Spinal cord (tissue), 10 donors: ENCODE measurements around the gene NDC1. TPM values are rescaled to one million over a fixed set of nuclear protein-coding genes. Genes with fewer than 3 reads are reported as not detected.
"Not testable (repeated sequence)": the region's sequence is repeated elsewhere in the genome, so short reads cannot be mapped to it uniquely, and the experiment has no call there.

Source experiments
- DNase-seq, 6 donors: peaks; one replicate each; pipeline versions ENCODE4 v3.0.0 to v3.0.0-alpha.2; 2013 to 2015; ENCODE audit warnings: low spot score in 6 of 6, low read depth in 4 of 6
- H3K27ac ChIP-seq: one replicate; pipeline ENCODE4 v1.5.1; 2013; ENCODE audit warnings: low read depth, low read length, control low read depth
- H3K27me3 ChIP-seq: one replicate; pipeline ENCODE4 v1.6.1; 2013; ENCODE audit warnings: low read length; ENCODE audit not compliant: control insufficient read depth, insufficient read depth
- H3K36me3 ChIP-seq: one replicate; pipeline ENCODE4 v1.6.1; 2013; ENCODE audit warnings: low read length; ENCODE audit not compliant: control insufficient read depth, insufficient read depth
- H3K4me1 ChIP-seq: one replicate; pipeline ENCODE4 v1.6.1; 2013; ENCODE audit warnings: low read length; ENCODE audit not compliant: control insufficient read depth, insufficient read depth
- H3K4me3 ChIP-seq: one replicate; pipeline ENCODE4 v1.5.1; 2013; ENCODE audit warnings: low read depth, low read length, control low read depth
- H3K9me3 ChIP-seq: one replicate; pipeline ENCODE4 v1.6.1; 2013; ENCODE audit warnings: low read length; ENCODE audit not compliant: control insufficient read depth, insufficient read depth
- WGBS: methylation state at CpG from one replicate; pipeline ENCODE4 v1.1.5; 2013; ENCODE audit warnings: missing lambda C conversion rate; ENCODE audit not compliant: insufficient coverage; 5-methylcytosine and 5-hydroxymethylcytosine counted together
- polyA plus RNA-seq, 2 donors: library from polyadenylated mRNA; unstranded; fragments of 120-200 nt; gene quantifications; one replicate each; pipeline ENCODE4 v1.2.1, GENCODE V29; 2013; ENCODE audit not compliant: insufficient read length in 2 of 2
- total RNA-seq, 2 donors: library from RNA; depleted of rRNA in 1 of 2; stranded (reverse); fragments of 120-200 nt in 1 of 2; fragments of >200 nt in 1 of 2; gene quantifications; one replicate each; pipeline versions ENCODE4 v1.2.3 to v1.2.4, GENCODE V29; 2013 to 2014
- donor health status: healthy.

Gene NDC1
- total and polyA plus RNA-seq, 4 donors, result 15.3 to 28.7 (median 17.1) TPM

DNA sequence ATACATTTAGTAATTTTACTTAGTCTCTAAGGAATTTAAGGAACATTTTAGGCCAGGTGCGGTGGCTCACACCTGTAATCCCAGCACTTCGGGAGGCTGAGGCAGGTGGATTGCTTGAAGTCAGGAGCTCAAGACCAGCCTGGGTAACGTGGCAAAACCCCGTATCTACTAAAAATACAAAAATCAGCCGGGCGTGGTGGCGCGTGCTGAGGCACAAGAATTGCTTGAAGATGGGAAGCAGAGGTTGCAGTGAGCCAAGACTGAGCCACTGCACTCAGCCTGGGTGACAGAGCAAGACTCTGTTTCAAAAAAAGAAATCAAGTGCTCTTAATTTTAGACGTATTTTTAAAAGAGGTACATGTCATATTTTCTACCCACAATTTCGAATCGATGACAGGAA, 3.3 kb downstream of the NDC1 start:
- no peaks in the 10 kb centered on the region for H3K27me3 ChIP-seq
- H3K4me3 ChIP-seq, result no peak overlapping the region
- H3K36me3 ChIP-seq, result peaks cover 3% of the 10 kb centered on the region
- H3K27ac ChIP-seq, result no peak overlapping the region
- H3K9me3 ChIP-seq, result no peaks in the 10 kb centered on the region
- no peak for DNase-seq
- 90% methylated on average over 5 of the region's 11 CpGs for WGBS
- H3K4me1 ChIP-seq, result peaks cover 6% of the 10 kb centered on the region

DNA sequence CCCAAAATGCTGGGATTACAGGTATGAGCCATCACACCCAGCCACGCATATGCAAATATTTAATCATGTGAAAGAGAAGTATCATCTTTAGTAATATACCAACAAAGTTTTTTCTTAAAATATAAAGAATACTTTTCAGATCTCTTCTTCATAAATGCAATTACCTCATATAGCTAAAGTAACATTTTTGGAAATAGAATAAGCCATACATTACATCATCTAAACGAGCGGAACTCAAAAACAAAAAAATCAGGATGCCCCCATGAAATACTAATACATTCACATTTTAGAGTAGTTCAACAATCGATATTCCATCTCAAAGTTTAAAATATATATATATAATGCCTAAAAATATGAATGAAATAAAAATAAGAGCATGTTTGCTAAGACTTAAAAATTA, 4.7 kb downstream of the NDC1 start:
- Histone ChIP-seq H3K9me3 (no peaks in the 10 kb centered on the region), H3K4me3 (no peak overlapping the region), H3K4me1 (peaks cover 6% of the 10 kb centered on the region), H3K27me3 (no peaks in the 10 kb centered on the region), H3K27ac (no peak overlapping the region), H3K36me3 (peaks cover 3% of the 10 kb centered on the region)
- no CpG with 5 or more reads among the region's 4 CpGs for WGBS
- no peak for DNase-seq

GRCh38 chr1:53826367-53826766, 11.7 kb downstream of the NDC1 start:
- H3K36me3 ChIP-seq, result peaks cover 17% of the 10 kb centered on the region
- H3K4me3 ChIP-seq, result no peak overlapping the region
- H3K9me3 ChIP-seq, result no peaks in the 10 kb centered on the region
- DNase-seq, result no peak
- WGBS, result 100% methylated on average over 2 of the region's 2 CpGs
- no peaks in the 10 kb centered on the region for H3K4me1 ChIP-seq
- H3K27me3 ChIP-seq, result no peaks in the 10 kb centered on the region
- no peak overlapping the region for H3K27ac ChIP-seq

GRCh38 chr1:53825306-53825705, 12.8 kb downstream of the NDC1 start:
- WGBS, result no CpG with 5 or more reads among the region's 6 CpGs
- Histone ChIP-seq H3K4me3 (no peak overlapping the region), H3K36me3 (peaks cover 14% of the 10 kb centered on the region), H3K4me1 (no peaks in the 10 kb centered on the region), H3K27me3 (no peaks in the 10 kb centered on the region), H3K27ac (no peak overlapping the region), H3K9me3 (no peaks in the 10 kb centered on the region)
- no peak for DNase-seq

GRCh38 chr1:53822931-53823330, 15.2 kb downstream of the NDC1 start:
- WGBS, result 100% methylated on average over 3 of the region's 3 CpGs
- no peak for DNase-seq
- Histone ChIP-seq H3K27me3 (no peaks in the 10 kb centered on the region), H3K36me3 (peaks cover 16% of the 10 kb centered on the region), H3K9me3 (no peaks in the 10 kb centered on the region), H3K4me3 (no peak overlapping the region), H3K27ac (no peak overlapping the region), H3K4me1 (no peaks in the 10 kb centered on the region)

GRCh38 chr1:53821380-53821779, 16.7 kb downstream of the NDC1 start:
- no peaks in the 10 kb centered on the region for H3K4me1 ChIP-seq
- H3K27me3 ChIP-seq, result no peaks in the 10 kb centered on the region
- H3K4me3 ChIP-seq, result no peak overlapping the region
- 100% methylated on average over 2 of the region's 5 CpGs for WGBS
- H3K9me3 ChIP-seq, result no peaks in the 10 kb centered on the region
- DNase-seq, result no peak
- H3K36me3 ChIP-seq, result peaks cover 16% of the 10 kb centered on the region
- H3K27ac ChIP-seq, result no peak overlapping the region

GRCh38 chr1:53819387-53819786, 18.7 kb downstream of the NDC1 start:
- Histone ChIP-seq H3K36me3 (peaks cover 10% of the 10 kb centered on the region), H3K4me3 (no peak overlapping the region), H3K27ac (no peak overlapping the region), H3K4me1 (no peaks in the 10 kb centered on the region), H3K27me3 (no peaks in the 10 kb centered on the region), H3K9me3 (no peaks in the 10 kb centered on the region)
- no peak for DNase-seq

DNA sequence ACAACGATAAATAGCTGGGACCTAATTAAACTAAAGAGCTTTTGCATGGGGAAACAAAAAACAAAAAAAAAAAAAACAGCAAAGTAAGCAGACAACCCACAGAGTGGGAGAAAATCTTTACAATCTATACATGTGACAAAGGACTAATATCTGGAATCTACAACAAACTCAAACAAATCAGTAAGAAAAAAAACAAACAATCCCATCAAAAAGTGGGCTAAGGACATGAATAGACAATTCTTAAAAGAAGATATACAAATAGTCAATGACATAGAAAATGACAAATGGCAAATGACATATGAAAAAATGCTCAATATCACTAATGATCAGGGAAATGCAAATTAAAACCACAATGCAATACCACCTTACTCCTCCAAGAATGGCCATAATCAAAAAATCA, 21.5 kb downstream of the NDC1 start:
- not testable (repeated sequence) for H3K27ac ChIP-seq, DNase-seq, H3K36me3 ChIP-seq, H3K4me1 ChIP-seq, H3K27me3 ChIP-seq, H3K9me3 ChIP-seq, H3K4me3 ChIP-seq
- no CpG with 5 or more reads among the region's 1 CpG for WGBS

DNA sequence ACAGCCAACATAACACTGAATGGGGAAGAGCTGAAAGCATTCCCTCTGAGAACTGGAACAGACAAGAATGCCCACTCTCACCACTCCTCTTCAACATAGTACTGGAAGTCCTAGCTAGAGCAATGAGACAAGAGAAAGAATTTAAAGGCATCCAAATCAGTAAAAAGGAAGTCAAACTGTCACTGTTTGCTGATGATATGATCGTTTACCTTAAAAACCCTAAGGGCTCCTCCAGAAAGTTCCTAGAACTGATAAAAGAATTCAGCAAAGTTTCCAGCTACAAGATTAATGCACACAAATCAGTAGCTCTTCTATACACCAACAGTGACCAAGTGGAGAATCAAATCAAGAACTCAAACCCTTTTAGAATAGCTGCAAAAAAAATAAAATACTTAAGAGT, 22.6 kb downstream of the NDC1 start:
- H3K27ac ChIP-seq, DNase-seq, H3K4me3 ChIP-seq, H3K9me3 ChIP-seq, H3K36me3 ChIP-seq, H3K27me3 ChIP-seq, H3K4me1 ChIP-seq: not testable (repeated sequence)
- WGBS, result no CpG with 5 or more reads among the region's 1 CpG

GRCh38 chr1:53811414-53811851, 26.7 kb downstream of the NDC1 start:
- no peaks in the 10 kb centered on the region for H3K27me3 ChIP-seq
- H3K4me1 ChIP-seq, result no peaks in the 10 kb centered on the region
- H3K4me3 ChIP-seq, result no peak overlapping the region
- WGBS, result 96% methylated on average over 4 of the region's 4 CpGs
- DNase-seq, result no peak
- peaks cover 2% of the 10 kb centered on the region for H3K36me3 ChIP-seq
- no peak overlapping the region for H3K27ac ChIP-seq
- no peaks in the 10 kb centered on the region for H3K9me3 ChIP-seq
